Measurements from ENCODE around the gene TMEM145.

DNA sequence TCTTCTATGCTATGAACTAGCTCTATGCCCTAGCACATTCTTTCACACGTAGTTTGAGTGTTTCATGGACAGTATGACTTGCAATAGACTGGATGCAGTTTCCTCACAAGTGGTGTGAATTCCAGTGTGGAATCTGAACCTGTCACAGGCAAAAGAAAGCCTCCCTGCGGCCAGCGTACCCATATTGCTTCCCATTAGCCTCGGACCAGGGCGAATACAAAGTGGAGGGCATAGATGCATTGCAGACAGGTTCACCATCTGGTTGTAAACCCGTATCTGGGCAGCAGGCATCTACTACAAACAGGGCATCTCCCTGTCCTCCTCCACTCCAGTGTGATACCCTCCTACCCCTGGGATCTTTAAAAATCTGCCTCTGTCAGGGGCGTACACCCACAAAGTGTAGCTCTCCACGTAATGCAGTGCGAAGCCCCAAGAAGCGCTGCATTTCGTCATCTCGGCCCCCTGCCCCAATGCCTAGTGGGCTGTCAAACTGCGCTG lies 45.4 kb upstream of the TMEM145 start:
- no peak for TF ChIP-seq CTCF (IDR thresholded peaks at IDR 0.05; ENCODE audit: low read depth, low read length)
- no peak for TF ChIP-seq EZH2phosphoT487 (IDR thresholded peaks at IDR 0.05; ENCODE audit: low read depth)

Measured in OCI-LY3 (cell line).